SK-N-SH (cell line): Measurements from ENCODE around the gene EIF5A2. TPM values are rescaled to one million over a fixed set of nuclear protein-coding genes. Genes with fewer than 3 reads are reported as not detected.

ENCODE experiments used
- CTCF ChIA-PET: fragments of 300-600, 350-600 bp; formaldehyde crosslinking; extraction: SDS; loops from one replicate; lab custom pipeline; 2021; lab: Yijun Ruan, JAX
- POLR2A ChIA-PET: fragments of 350-600 bp; sonication (Branson Sonifier 250); formaldehyde crosslinking; extraction: SDS; loops from one replicate; lab custom pipeline; 2020; ENCODE audit warnings: antibody characterized with exemption, inconsistent platforms; lab: Yijun Ruan, JAX
- DNase-seq: peaks from one replicate; pipeline ENCODE4 v3.0.0; 2012
- H2AFZ ChIP-seq: fragments of 200-600 bp; sonication (generic); 2 replicates; pipeline ENCODE4 v1.8.1; 2016; ENCODE audit warnings: antibody characterized with exemption, mild to moderate bottlenecking, low read depth
- H3F3A ChIP-seq: fragments of 200-600 bp; sonication (generic); replicated peaks from 2 replicates; pipeline ENCODE3; 2016; ENCODE audit warnings: antibody characterized with exemption, mild to moderate bottlenecking; ENCODE audit not compliant: insufficient read depth
- H3K27ac ChIP-seq, 2 experiments: fragments of 200-500 bp in 1 of 2; fragments of 200-600 bp in 1 of 2; sonication (Bioruptor generic) in 1 of 2; sonication (generic), shearing (Covaris generic) in 1 of 2; 2 replicates each; pipeline versions ENCODE4 v1.5.1 to v1.6.1; 2014 to 2016; ENCODE audit warnings: low read depth in 2 of 2, inconsistent platforms in 1 of 2, low read length in 1 of 2, mild to moderate bottlenecking in 1 of 2, mixed read lengths in 1 of 2
- H3K27me3 ChIP-seq: fragments of 200-600 bp; sonication (generic), shearing (Covaris generic); 2 replicates; pipeline ENCODE4 v1.6.1; 2016; ENCODE audit warnings: mixed run types; ENCODE audit not compliant: insufficient read depth
- H3K36me3 ChIP-seq, 2 experiments: fragments of 200-500 bp in 1 of 2; fragments of 200-600 bp in 1 of 2; sonication (Bioruptor generic) in 1 of 2; sonication (generic) in 1 of 2; replicated peaks in 1 of 2; 2 replicates each; pipeline versions ENCODE3 to v1.5.1; 2014 to 2016; ENCODE audit warnings: low read length in 1 of 2, mild to moderate bottlenecking in 1 of 2; ENCODE audit not compliant: insufficient read depth in 2 of 2, control insufficient read depth in 1 of 2
- H3K4me1 ChIP-seq, 2 experiments: fragments of 200-500 bp in 1 of 2; fragments of 200-600 bp in 1 of 2; sonication (Bioruptor generic) in 1 of 2; sonication (generic), shearing (Covaris generic) in 1 of 2; 2 replicates each; pipeline versions ENCODE4 v1.5.1 to v1.6.1; 2014 to 2016; ENCODE audit warnings: low read depth in 1 of 2, low read length in 1 of 2, mixed run types in 1 of 2; ENCODE audit not compliant: insufficient read depth in 2 of 2, control insufficient read depth in 1 of 2
- H3K4me2 ChIP-seq: fragments of 200-600 bp; sonication (generic), shearing (Covaris generic); 2 replicates; pipeline ENCODE4 v1.6.1; 2017; ENCODE audit warnings: mixed run types
- H3K4me3 ChIP-seq, 2 experiments: fragments of 200-500 bp in 1 of 2; fragments of 200-600 bp in 1 of 2; sonication (Bioruptor generic) in 1 of 2; sonication (generic), shearing (Covaris generic) in 1 of 2; 2 replicates each; pipeline versions ENCODE4 v1.5.1 to v1.8.1; 2014 to 2016; ENCODE audit warnings: low read depth in 2 of 2, inconsistent platforms in 1 of 2, low read length in 1 of 2, mild to moderate bottlenecking in 1 of 2, mixed read lengths in 1 of 2, moderate library complexity in 1 of 2
- H3K79me2 ChIP-seq: fragments of 200-600 bp; sonication (generic); 2 replicates; pipeline ENCODE4 v1.8.1; 2017; ENCODE audit warnings: mild to moderate bottlenecking; ENCODE audit not compliant: insufficient read depth
- H3K9ac ChIP-seq: fragments of 200-600 bp; sonication (generic); 2 replicates; pipeline ENCODE4 v1.6.1; 2017; ENCODE audit warnings: mixed run types
- H3K9me2 ChIP-seq: fragments of 200-600 bp; sonication (generic); 2 replicates; pipeline ENCODE4 v1.6.1; 2017; ENCODE audit warnings: mixed run types
- H3K9me3 ChIP-seq: fragments of 200-600 bp; sonication (generic); 2 replicates; pipeline ENCODE4 v1.6.1; 2017; ENCODE audit warnings: mixed run types, mild to moderate bottlenecking, moderate library complexity
- H4K20me1 ChIP-seq: fragments of 200-600 bp; sonication (generic); 2 replicates; pipeline ENCODE4 v1.6.1; 2017; ENCODE audit warnings: mild to moderate bottlenecking, mixed run types; ENCODE audit not compliant: insufficient read depth
- FOXM1 ChIP-seq: IDR thresholded peaks from 2 replicates; pipeline ENCODE4 v1.4.0; 2012; ENCODE audit warnings: low read depth, mild to moderate bottlenecking
- JUND ChIP-seq: IDR thresholded peaks from 2 replicates; pipeline ENCODE4 v1.4.0; 2012
- MAX ChIP-seq: IDR thresholded peaks from 2 replicates; pipeline ENCODE4 v1.4.0; 2012; ENCODE audit warnings: low read depth
- MXI1 ChIP-seq: IDR thresholded peaks from 2 replicates; pipeline ENCODE4 v1.6.1; 2012; ENCODE audit warnings: mild to moderate bottlenecking, low read depth, low read length, improper control_type of control experiment
- TAF1 ChIP-seq: IDR thresholded peaks from 2 replicates; pipeline ENCODE4 v1.6.1; 2012; ENCODE audit warnings: low read depth, mild to moderate bottlenecking, low read length, moderate library complexity, borderline replicate concordance
- TEAD4 ChIP-seq: IDR thresholded peaks from 2 replicates; pipeline ENCODE4 v1.4.0; 2012; ENCODE audit warnings: mild to moderate bottlenecking, borderline replicate concordance; ENCODE audit not compliant: insufficient read depth
- WGBS: methylation state at CpG from one replicate; pipeline ENCODE4 v1.1.6; 2017; ENCODE audit warnings: low lambda C conversion rate; 5-methylcytosine and 5-hydroxymethylcytosine counted together
- polyA plus RNA-seq, 3 experiments: library from polyadenylated mRNA; depleted of rRNA; stranded (reverse); fragments of >200 nt; gene quantifications; 2 replicates each; pipeline ENCODE4 v1.2.3, GENCODE V29; 2012
- TF ChIP-seq, protein P1 (sequence below): IDR thresholded peaks from 2 replicates; pipeline ENCODE4 v1.4.0; 2012; ENCODE audit warnings: low read depth, borderline replicate concordance

EIF5A2 gene
- polyA plus RNA-seq, 1 of the 3 experiments (the other 2 are of a cell fraction): 2.7 TPM

GRCh38 chr3:170909129-170909903, 879 bp upstream of the EIF5A2 start:
- TF ChIP-seq FOXM1: no peak
- TF ChIP-seq TAF1: no peak
- TF ChIP-seq, protein P1, sequence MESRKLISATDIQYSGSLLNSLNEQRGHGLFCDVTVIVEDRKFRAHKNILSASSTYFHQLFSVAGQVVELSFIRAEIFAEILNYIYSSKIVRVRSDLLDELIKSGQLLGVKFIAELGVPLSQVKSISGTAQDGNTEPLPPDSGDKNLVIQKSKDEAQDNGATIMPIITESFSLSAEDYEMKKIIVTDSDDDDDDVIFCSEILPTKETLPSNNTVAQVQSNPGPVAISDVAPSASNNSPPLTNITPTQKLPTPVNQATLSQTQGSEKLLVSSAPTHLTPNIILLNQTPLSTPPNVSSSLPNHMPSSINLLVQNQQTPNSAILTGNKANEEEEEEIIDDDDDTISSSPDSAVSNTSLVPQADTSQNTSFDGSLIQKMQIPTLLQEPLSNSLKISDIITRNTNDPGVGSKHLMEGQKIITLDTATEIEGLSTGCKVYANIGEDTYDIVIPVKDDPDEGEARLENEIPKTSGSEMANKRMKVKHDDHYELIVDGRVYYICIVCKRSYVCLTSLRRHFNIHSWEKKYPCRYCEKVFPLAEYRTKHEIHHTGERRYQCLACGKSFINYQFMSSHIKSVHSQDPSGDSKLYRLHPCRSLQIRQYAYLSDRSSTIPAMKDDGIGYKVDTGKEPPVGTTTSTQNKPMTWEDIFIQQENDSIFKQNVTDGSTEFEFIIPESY: no peak
- TF ChIP-seq MAX: no peak
- no peak for TF ChIP-seq TEAD4
- no peak for DNase-seq
- Histone ChIP-seq H3K4me2 (peak overlapping the region; percentile 90), H3K27me3 (no peaks in the 10 kb centered on the region), H3K36me3 (peaks cover 0 to 17% of the 10 kb centered on the region in 2 experiments), H3K9ac (no peak overlapping the region), H4K20me1 (no peaks in the 10 kb centered on the region), H3K79me2 (peaks cover 29% of the 10 kb centered on the region), H3K9me2 (no peaks in the 10 kb centered on the region), H3K9me3 (no peaks in the 10 kb centered on the region), H3K27ac (peak overlapping the region in 1 of 2 experiments; percentile 73; a peak in 2 of 4 replicates), H3K4me3 (peak overlapping the region; percentile 83 to 85), H3F3A (no peaks in the 10 kb centered on the region), H2AFZ (peak overlapping the region; percentile 80), H3K4me1 (peaks cover 9 to 17% of the 10 kb centered on the region in 2 experiments; a peak in 3 of 4 replicates)
- 84% methylated on average over 10 of the region's 17 CpGs for WGBS
- POLR2A ChIA-PET: interaction anchor here (2.7 kb wide), 1 partner anchor 40 kb away, joined by 17 read pairs; the partner anchor contains the start of gene RPL22L1
- CTCF ChIA-PET: interaction anchor here (1.8 to 2.2 kb wide), 2 partner anchors 52 to 97 kb away, joined by 6 to 8 read pairs; no protein-coding TSS in a partner anchor

DNA sequence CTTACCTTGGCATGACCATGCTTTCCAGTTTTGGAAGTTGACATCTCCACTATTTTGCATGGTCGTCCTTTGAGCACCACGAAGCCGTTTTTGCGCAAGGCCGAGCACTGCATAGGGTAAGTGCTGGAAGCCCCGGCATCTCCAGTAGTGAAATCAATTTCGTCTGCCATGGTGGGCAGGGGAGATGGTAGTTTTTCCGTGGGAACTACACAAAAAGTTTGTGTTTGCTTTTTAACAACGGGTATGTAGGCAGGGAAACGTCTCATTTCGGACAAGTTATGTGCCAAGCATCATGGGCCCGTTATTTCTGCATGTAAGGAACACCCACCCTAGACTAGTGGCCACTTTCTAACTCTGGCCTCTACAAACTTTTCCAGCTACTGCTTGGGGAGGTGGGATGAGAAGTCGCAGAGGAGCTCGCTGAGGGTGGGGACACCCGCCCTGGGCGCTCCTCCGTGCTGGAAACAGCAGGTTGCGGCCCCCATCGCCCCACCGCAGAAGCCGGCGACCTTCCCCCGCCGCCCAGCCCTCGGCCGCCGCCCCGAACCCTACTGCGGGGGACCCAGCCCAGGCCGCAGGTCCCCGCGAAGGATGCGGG, 701 bp downstream of the EIF5A2 start:
- CTCF ChIA-PET: interaction anchor here (0.8 to 2.2 kb wide), 3 partner anchors 19 to 96 kb away, joined by 3 to 8 read pairs (median 6); no protein-coding TSS in a partner anchor
- H3K27me3 ChIP-seq: no peaks in the 10 kb centered on the region
- TF ChIP-seq JUND (no peak), MAX (peak; percentile 33; the same call in 1 of the 2 replicates), MXI1 (peak; percentile 47; the same call in 1 of the 2 replicates)
- DNase-seq: no peak
- no peaks in the 10 kb centered on the region for H3K9me2 ChIP-seq
- POLR2A ChIA-PET: interaction anchor here (1.2 to 2.7 kb wide), 2 partner anchors 18 to 38 kb away, joined by 5 to 17 read pairs; partner anchors contain the start of gene RPL22L1
- peak overlapping the region; percentile 91 for H2AFZ ChIP-seq
- H3K9me3 ChIP-seq: no peaks in the 10 kb centered on the region
- H3F3A ChIP-seq: no peaks in the 10 kb centered on the region
- peak overlapping the region; percentile 73 to 86 for H3K27ac ChIP-seq
- peak overlapping the region; percentile 90 for H3K4me2 ChIP-seq
- no peaks in the 10 kb centered on the region for H4K20me1 ChIP-seq
- peaks cover 0 to 26% of the 10 kb centered on the region in 2 experiments for H3K36me3 ChIP-seq
- H3K4me3 ChIP-seq: peak overlapping the region; percentile 83 to 85
- H3K9ac ChIP-seq: peak overlapping the region; percentile 77
- peaks cover 33% of the 10 kb centered on the region for H3K79me2 ChIP-seq
- 5% methylated on average over 26 of the region's 33 CpGs for WGBS
- peaks cover 9 to 17% of the 10 kb centered on the region in 2 experiments; a peak in 3 of 4 replicates for H3K4me1 ChIP-seq
